CD14-positive monocyte (primary cell): ENCODE results near the gene SLX1A. TPM values are rescaled to one million over a fixed set of nuclear protein-coding genes. Genes with fewer than 3 reads are reported as not detected.
"Not testable (repeated sequence)": the region's sequence is repeated elsewhere in the genome, so short reads cannot be mapped to it uniquely, and the experiment has no call there.

Source experiments
- DNase-seq, 3 donors: peaks; one replicate each; pipeline ENCODE4 v3.0.0-alpha.2; 2011 to 2022
- H2AFZ ChIP-seq: 2 replicates; pipeline ENCODE4 v1.6.0; 2012; ENCODE audit warnings: mild to moderate bottlenecking, low read depth, low read length, inconsistent platforms; ENCODE audit not compliant: insufficient read depth, poor library complexity, severe bottlenecking
- H3K27ac ChIP-seq, 2 donors: 1 replicate in 1 of 2; 2 replicates in 1 of 2; pipeline ENCODE4 v1.5.1; 2012 to 2013; ENCODE audit warnings: low read length in 2 of 2, control low read depth in 1 of 2, inconsistent platforms in 1 of 2, low read depth in 1 of 2, mild to moderate bottlenecking in 1 of 2
- H3K27me3 ChIP-seq, 2 donors: one replicate each; pipeline versions ENCODE4 v1.6.0 to v1.6.1; 2011 to 2013; ENCODE audit warnings: low read length in 2 of 2; ENCODE audit not compliant: control insufficient read depth in 2 of 2, insufficient read depth in 2 of 2
- H3K36me3 ChIP-seq, 2 donors: replicated peaks in 1 of 2; 1 replicate in 1 of 2; 2 replicates in 1 of 2; pipeline versions ENCODE4 v1.5.1 to v1.6.1; 2012 to 2013; ENCODE audit warnings: low read length in 2 of 2, control low read depth in 1 of 2, inconsistent platforms in 1 of 2, mild to moderate bottlenecking in 1 of 2; ENCODE audit not compliant: insufficient read depth in 2 of 2, control insufficient read depth in 1 of 2
- H3K4me1 ChIP-seq, 2 donors: 1 replicate in 1 of 2; 2 replicates in 1 of 2; pipeline versions ENCODE4 v1.5.1 to v1.6.1; 2012 to 2013; ENCODE audit warnings: low read length in 2 of 2, control low read depth in 1 of 2, inconsistent platforms in 1 of 2, mild to moderate bottlenecking in 1 of 2, moderate library complexity in 1 of 2; ENCODE audit not compliant: insufficient read depth in 2 of 2, control insufficient read depth in 1 of 2
- H3K4me2 ChIP-seq: replicated peaks from 2 replicates; pipeline ENCODE3; 2012; ENCODE audit warnings: low read length, moderate library complexity, mild to moderate bottlenecking; ENCODE audit not compliant: poor library complexity, severe bottlenecking; ENCODE audit errors: extremely low read depth
- H3K4me3 ChIP-seq, 3 experiments: fragments of 200-600 bp in 1 of 3; sonication (generic) in 1 of 3; replicated peaks in 1 of 3; 1 replicate in 2 of 3; 2 replicates in 1 of 3; pipeline ENCODE4 v1.5.1; 2011 to 2013; ENCODE audit warnings: low read length in 3 of 3, mild to moderate bottlenecking in 3 of 3, control low read depth in 2 of 3, low read depth in 2 of 3, inconsistent platforms in 1 of 3, moderate library complexity in 1 of 3
- H3K79me2 ChIP-seq: 2 replicates; pipeline ENCODE4 v1.6.0; 2012; ENCODE audit warnings: mild to moderate bottlenecking, control low read depth, inconsistent platforms, low read length, moderate library complexity; ENCODE audit not compliant: insufficient read depth
- H3K9ac ChIP-seq: 2 replicates; pipeline ENCODE4 v1.6.0; 2017; ENCODE audit warnings: low read length, mild to moderate bottlenecking; ENCODE audit not compliant: insufficient read depth, poor library complexity, severe bottlenecking
- H3K9me3 ChIP-seq, 2 donors: replicated peaks in 1 of 2; 1 replicate in 1 of 2; 2 replicates in 1 of 2; pipeline versions ENCODE4 v1.5.1 to v1.6.1; 2012 to 2013; ENCODE audit warnings: low read length in 2 of 2, control low read depth in 1 of 2; ENCODE audit not compliant: control insufficient read depth in 1 of 2, insufficient read depth in 1 of 2
- H4K20me1 ChIP-seq: 2 replicates; pipeline ENCODE4 v1.6.0; 2012; ENCODE audit warnings: mild to moderate bottlenecking, low read length, control low read depth, moderate library complexity; ENCODE audit not compliant: insufficient read depth
- H3K27ac Mint-ChIP-seq, 7 donors: one replicate each; pipeline ENCODE4 v1.8.0; 2020; ENCODE audit warnings: mild to moderate bottlenecking in 7 of 7, mixed read lengths in 7 of 7, moderate library complexity in 6 of 7, inconsistent platforms in 2 of 7
- H3K27me3 Mint-ChIP-seq, 3 donors: one replicate each; pipeline ENCODE4 v1.8.0; 2021 to 2022; ENCODE audit warnings: low read depth in 3 of 3, mild to moderate bottlenecking in 3 of 3, mixed read lengths in 3 of 3, moderate library complexity in 3 of 3, inconsistent platforms in 1 of 3
- H3K36me3 Mint-ChIP-seq, 2 donors: one replicate each; pipeline ENCODE4 v1.8.0; 2020; ENCODE audit warnings: mixed read lengths in 2 of 2, inconsistent platforms in 1 of 2, mild to moderate bottlenecking in 1 of 2
- H3K4me1 Mint-ChIP-seq: one replicate; pipeline ENCODE4 v1.8.0; 2020; ENCODE audit warnings: mild to moderate bottlenecking, mixed read lengths
- H3K4me3 Mint-ChIP-seq, 2 donors: one replicate each; pipeline ENCODE4 v1.8.0; 2020; ENCODE audit warnings: mild to moderate bottlenecking in 2 of 2, mixed read lengths in 2 of 2, moderate library complexity in 1 of 2
- H3K9me3 Mint-ChIP-seq, 7 donors: one replicate each; pipeline ENCODE4 v1.8.0; 2020 to 2022; ENCODE audit warnings: mixed read lengths in 7 of 7, mild to moderate bottlenecking in 6 of 7, moderate library complexity in 6 of 7, inconsistent platforms in 2 of 7
- CTCF ChIP-seq: fragments of 200-600 bp; IDR thresholded peaks from one replicate; pipeline ENCODE4 v1.8.0; 2022; ENCODE audit warnings: antibody characterized with exemption, mild to moderate bottlenecking
- WGBS: methylation state at CpG from one replicate; pipeline ENCODE4 v1.1.5; 2013; ENCODE audit warnings: missing lambda C conversion rate; ENCODE audit not compliant: insufficient coverage; 5-methylcytosine and 5-hydroxymethylcytosine counted together
- intact Hi-C, 2 donors: fragments of 100-400 bp; cut with micrococcal nuclease; formaldehyde crosslinking; loops; one replicate each; pipeline versions ENCODE4 v1.15.0 to v1.15.1; 2023
- polyA minus RNA-seq: library from RNA; depleted of rRNA, polyadenylated mRNA; stranded (reverse); fragments of >200 nt; gene quantifications from 2 replicates; pipeline ENCODE4 v1.2.3, GENCODE V29; 2012
- polyA plus RNA-seq, 3 donors: library from polyadenylated mRNA; depleted of rRNA in 1 of 3; unstranded in 2 of 3; stranded (reverse) in 1 of 3; fragments of 300-500 nt in 2 of 3; fragments of >200 nt in 1 of 3; fragmentation: Illumina TruSeq in 2 of 3; gene quantifications; 1 replicate in 2 of 3; 2 replicates in 1 of 3; pipeline ENCODE4 v1.2.3, GENCODE V29; 2012 to 2021
- total RNA-seq, 12 experiments: library from RNA in 1 of 12; stranded (reverse) in 1 of 12; fragments of 120-200 nt in 1 of 12; gene quantifications; one replicate each; pipeline ENCODE4 v1.2.4 and lab custom pipeline; 2013 to 2026; ENCODE audit warnings: mixed read lengths in 6 of 12, inconsistent platforms in 1 of 12

SLX1A gene
- 93.3 TPM for total RNA-seq (2013)
- polyA plus RNA-seq (100 to 1,000 TPM in 2 of 3 donors, 10 to 100 TPM in 1; 43.1 to 163 (median 162) TPM), polyA minus RNA-seq (47.1 and 65.1 TPM in 2 replicates), total RNA-seq (lab: John Stamatoyannopoulos, UW) (0 to 0.07 (median 0) reads per million in 11 experiments)

- H3K27me3 Mint-ChIP-seq, H3K9me3 Mint-ChIP-seq, DNase-seq, H3K4me2 ChIP-seq, H3K79me2 ChIP-seq, H3K4me1 ChIP-seq, H3K36me3 Mint-ChIP-seq, H3K4me1 Mint-ChIP-seq, H3K9me3 ChIP-seq, H4K20me1 ChIP-seq, H3K27ac ChIP-seq, H3K9ac ChIP-seq, H3K27me3 ChIP-seq, H3K4me3 Mint-ChIP-seq, H2AFZ ChIP-seq, intact Hi-C loops, H3K36me3 ChIP-seq, H3K27ac Mint-ChIP-seq: not testable (repeated sequence)
- peak within 1 kb of the TSS; percentile 38 to 46 (median 40) for H3K4me3 ChIP-seq
- no CpG with 5 or more reads among the region's 34 CpGs for WGBS
Observed at GRCh38 chr16:30193615-30194014, at the start of gene SLX1A, which contains the start of gene BOLA2B. SLX1A (plus strand) TSS chr16:30193875; CDS start chr16:30194085, 210 bp downstream. BOLA2B (minus strand) TSS chr16:30193666; CDS start chr16:30193595, 71 bp downstream.

GRCh38 chr16:30144017-30144416, 49.7 kb upstream of the SLX1A start:
- DNase-seq, result no peak
- Histone ChIP-seq H3K27me3 (no peaks in the 10 kb centered on the region), H3K9me3 (peaks cover 0 to 5% of the 10 kb centered on the region in 2 donors), H3K27ac (no peak overlapping the region), H3K36me3 (no peaks in the 10 kb centered on the region), H3K79me2 (no peaks in the 10 kb centered on the region), H3K4me1 (peaks cover 42% of the 10 kb centered on the region in 2 donors), H3K4me3 (no peak overlapping the region), H2AFZ (no peak overlapping the region), H3K9ac (no peak overlapping the region), H3K4me2 (no peak overlapping the region), H4K20me1 (no peaks in the 10 kb centered on the region)
- no peak for TF ChIP-seq CTCF
- Mint-ChIP-seq H3K4me3 (no peak overlapping the region), H3K27ac (no peak overlapping the region), H3K36me3 (no peaks in the 10 kb centered on the region), H3K9me3 (peaks cover 0 to 7% (median 3%) of the 10 kb centered on the region in 7 donors), H3K27me3 (peaks cover 0 to 2% (median 0%) of the 10 kb centered on the region in 3 donors), H3K4me1 (peaks cover 52% of the 10 kb centered on the region)
- intact Hi-C loops, result no loop called here
